Measurements from ENCODE around the gene REL. TPM values are rescaled to one million over a fixed set of nuclear protein-coding genes. Genes with fewer than 3 reads are reported as not detected.

The REL gene
- total RNA-seq, 1 experiment from 2014 or later: 7.3 TPM

DNA sequence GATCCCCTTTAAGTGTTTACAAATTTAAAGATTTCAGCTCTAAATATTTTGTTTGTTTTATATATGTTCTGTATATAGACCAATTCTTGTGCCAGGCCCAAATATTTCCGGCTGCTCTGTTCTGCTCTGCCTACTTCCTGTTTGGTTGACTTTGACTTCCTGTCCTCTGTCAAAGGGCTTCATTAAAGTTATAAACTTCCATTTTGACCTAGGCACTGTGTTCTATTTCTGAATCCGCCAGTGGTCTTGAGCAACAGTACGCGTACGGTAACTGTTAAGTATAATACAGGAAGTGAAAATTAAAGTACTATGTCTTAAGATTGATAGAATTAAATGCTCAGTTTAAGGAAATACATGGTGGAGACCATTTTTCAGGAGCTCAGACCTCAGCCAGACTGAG, 13.5 kb upstream of the REL start:
- Histone ChIP-seq H3K4me2 (ENCODE audit: low read length) (no peak overlapping the region), H3K27ac (ENCODE audit: low read length) (no peak overlapping the region), H2AFZ (ENCODE audit: low read length) (0 out of 2 replicates have a peak overlapping the region, but pooled peaks have one; percentile 38), H3K4me3 (ENCODE audit: low read length) (no peak overlapping the region), H3K4me1 (ENCODE audit: insufficient read depth, low read length) (no peaks in the 10 kb centered on the region), H3K9me3 (ENCODE audit: low read length) (no peaks in the 10 kb centered on the region), H3K27me3 (ENCODE audit: low read length) (no peaks in the 10 kb centered on the region), H3F3A (ENCODE audit: low read length, unreplicated experiment) (no peaks in the 10 kb centered on the region), H3K9me2 (replicated peaks; ENCODE audit: low read length) (no peaks in the 10 kb centered on the region), H4K20me1 (ENCODE audit: low read length) (no peaks in the 10 kb centered on the region), H3K9ac (ENCODE audit: low read length) (no peak overlapping the region), H3K36me3 (ENCODE audit: low read depth, low read length) (no peaks in the 10 kb centered on the region), H3K79me2 (ENCODE audit: low read length) (no peaks in the 10 kb centered on the region)
- no peak for ATAC-seq
- intact Hi-C loops (cut with micrococcal nuclease): no loop called here
- POLR2A ChIA-PET (ENCODE audit: unreplicated experiment): no interaction called here
- CTCF ChIA-PET: no interaction called here
- no TSS peak for BruUV-seq (replicated peaks)
- TF ChIP-seq EZH2 (IDR thresholded peaks at IDR 0.05; ENCODE audit: low read length, unreplicated experiment) (no peak), EZH2phosphoT487 (IDR thresholded peaks at IDR 0.05; ENCODE audit: borderline replicate concordance, low read length) (no peak), CTCF (conservative IDR thresholded peaks at IDR 0.05; ENCODE audit: low read depth, low read length) (no peak)
- no peak for DNase-seq

DNA sequence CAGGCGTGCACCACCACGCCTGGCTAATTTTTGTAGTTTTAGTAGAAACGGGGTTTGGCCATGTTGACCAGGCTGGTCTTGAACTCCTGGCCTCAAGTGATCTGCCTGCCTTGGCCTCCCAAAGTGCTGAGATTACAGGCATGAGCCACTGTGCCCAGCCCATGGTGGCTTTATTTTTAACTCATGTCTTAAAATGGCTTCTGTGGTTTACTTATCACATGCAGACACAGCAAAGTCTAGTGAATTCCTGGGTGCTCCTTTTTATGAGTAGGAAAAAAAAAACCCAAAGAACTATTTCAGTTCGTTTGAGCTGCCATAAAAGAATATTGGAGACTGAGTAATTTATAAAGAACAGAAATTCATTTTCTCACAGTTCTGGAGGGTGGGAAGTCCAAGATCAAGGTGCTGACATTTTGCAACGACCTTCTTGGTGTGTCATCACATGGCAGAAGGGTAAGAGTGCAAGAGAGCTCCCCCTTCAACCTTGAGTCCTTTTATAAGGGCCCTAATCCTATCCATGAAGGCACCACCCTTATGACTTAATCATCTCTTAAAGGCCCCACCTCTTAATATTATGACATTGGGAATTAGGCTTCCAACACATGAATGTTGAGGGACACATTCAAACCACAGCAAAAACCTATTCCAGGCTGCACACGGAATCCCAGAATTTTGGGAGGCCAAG, 12.6 kb upstream of the REL start:
- no peaks in the 10 kb centered on the region for H3K36me3 ChIP-seq (ENCODE audit: low read depth, low read length)
- no peaks in the 10 kb centered on the region for H3K27me3 ChIP-seq (ENCODE audit: low read length)
- H4K20me1 ChIP-seq (ENCODE audit: low read length): no peaks in the 10 kb centered on the region
- TF ChIP-seq CTCF (conservative IDR thresholded peaks at IDR 0.05; ENCODE audit: low read depth, low read length) (no peak), EZH2 (IDR thresholded peaks at IDR 0.05; ENCODE audit: low read length, unreplicated experiment) (no peak), EZH2phosphoT487 (IDR thresholded peaks at IDR 0.05; ENCODE audit: borderline replicate concordance, low read length) (no peak)
- H3K4me1 ChIP-seq (ENCODE audit: insufficient read depth, low read length): no peaks in the 10 kb centered on the region
- H3K9ac ChIP-seq (ENCODE audit: low read length): no peak overlapping the region
- ChIA-PET POLR2A (ENCODE audit: unreplicated experiment) (no interaction called here), CTCF (no interaction called here)
- H2AFZ ChIP-seq (ENCODE audit: low read length): no peak overlapping the region
- no peaks in the 10 kb centered on the region for H3K79me2 ChIP-seq (ENCODE audit: low read length)
- no peak overlapping the region for H3K27ac ChIP-seq (ENCODE audit: low read length)
- no peaks in the 10 kb centered on the region for H3K9me3 ChIP-seq (ENCODE audit: low read length)
- intact Hi-C loops (cut with micrococcal nuclease): no loop called here
- BruUV-seq (replicated peaks): no TSS peak
- no peak for DNase-seq
- no peak for ATAC-seq
- H3K4me3 ChIP-seq (ENCODE audit: low read length): no peak overlapping the region
- no peak overlapping the region for H3K4me2 ChIP-seq (ENCODE audit: low read length)
- no peaks in the 10 kb centered on the region for H3K9me2 ChIP-seq (replicated peaks; ENCODE audit: low read length)
- no peaks in the 10 kb centered on the region for H3F3A ChIP-seq (ENCODE audit: low read length, unreplicated experiment)

- Histone ChIP-seq H3F3A (ENCODE audit: low read length, unreplicated experiment) (no peaks in the 10 kb centered on the region), H3K4me2 (ENCODE audit: low read length) (no peak overlapping the region), H2AFZ (ENCODE audit: low read length) (no peak overlapping the region), H3K4me1 (ENCODE audit: insufficient read depth, low read length) (no peaks in the 10 kb centered on the region), H3K27me3 (ENCODE audit: low read length) (no peaks in the 10 kb centered on the region), H3K36me3 (ENCODE audit: low read depth, low read length) (no peaks in the 10 kb centered on the region), H3K27ac (ENCODE audit: low read length) (no peak overlapping the region), H3K9me2 (replicated peaks; ENCODE audit: low read length) (no peaks in the 10 kb centered on the region), H4K20me1 (ENCODE audit: low read length) (no peaks in the 10 kb centered on the region), H3K9me3 (ENCODE audit: low read length) (no peaks in the 10 kb centered on the region), H3K79me2 (ENCODE audit: low read length) (no peaks in the 10 kb centered on the region), H3K4me3 (ENCODE audit: low read length) (no peak overlapping the region), H3K9ac (ENCODE audit: low read length) (no peak overlapping the region)
- TF ChIP-seq EZH2 (IDR thresholded peaks at IDR 0.05; ENCODE audit: low read length, unreplicated experiment) (no peak), EZH2phosphoT487 (IDR thresholded peaks at IDR 0.05; ENCODE audit: borderline replicate concordance, low read length) (no peak), CTCF (conservative IDR thresholded peaks at IDR 0.05; ENCODE audit: low read depth, low read length) (no peak)
- DNase-seq (no peak), ATAC-seq (no peak)
- CTCF ChIA-PET: no interaction called here
- no TSS peak for BruUV-seq (replicated peaks)
- intact Hi-C loops (cut with micrococcal nuclease): no loop called here
- POLR2A ChIA-PET (ENCODE audit: unreplicated experiment): no interaction called here
These were observed 8.9 kb upstream of the REL start for GRCh38 chr2:60872510-60872928.

Measured in PC-3 (cell line).